Nephron (organoid): ENCODE results near the gene PTGER2.

Source experiments
- H3K27ac Mint-ChIP-seq, 3 experiments: 2 replicates each; pipeline ENCODE4 v1.8.0; 2020; ENCODE audit warnings: mixed read lengths in 3 of 3, mild to moderate bottlenecking in 2 of 3, moderate library complexity in 1 of 3
- H3K27me3 Mint-ChIP-seq: 2 replicates; pipeline ENCODE4 v1.8.0; 2021; ENCODE audit warnings: low read depth, mild to moderate bottlenecking, moderate library complexity, mixed read lengths
- H3K36me3 Mint-ChIP-seq: 2 replicates; pipeline ENCODE4 v1.8.0; 2020; ENCODE audit warnings: low read depth, mixed read lengths
- H3K4me1 Mint-ChIP-seq: 2 replicates; pipeline ENCODE4 v1.8.0; 2020; ENCODE audit warnings: mixed read lengths
- H3K4me3 Mint-ChIP-seq, 3 experiments: 2 replicates each; pipeline ENCODE4 v1.8.0; 2020; ENCODE audit warnings: mild to moderate bottlenecking in 3 of 3, mixed read lengths in 3 of 3, moderate library complexity in 2 of 3
- H3K9me3 Mint-ChIP-seq: 2 replicates; pipeline ENCODE4 v1.8.0; 2020; ENCODE audit warnings: mixed read lengths
- CTCF ChIP-seq, 3 experiments: fragments of 200-600 bp; sonication (generic); IDR thresholded peaks; one replicate each; pipeline ENCODE4 v1.5.0; 2021; ENCODE audit warnings: antibody characterized with exemption in 3 of 3; ENCODE audit not compliant: unreplicated experiment in 3 of 3

PTGER2 gene

DNA sequence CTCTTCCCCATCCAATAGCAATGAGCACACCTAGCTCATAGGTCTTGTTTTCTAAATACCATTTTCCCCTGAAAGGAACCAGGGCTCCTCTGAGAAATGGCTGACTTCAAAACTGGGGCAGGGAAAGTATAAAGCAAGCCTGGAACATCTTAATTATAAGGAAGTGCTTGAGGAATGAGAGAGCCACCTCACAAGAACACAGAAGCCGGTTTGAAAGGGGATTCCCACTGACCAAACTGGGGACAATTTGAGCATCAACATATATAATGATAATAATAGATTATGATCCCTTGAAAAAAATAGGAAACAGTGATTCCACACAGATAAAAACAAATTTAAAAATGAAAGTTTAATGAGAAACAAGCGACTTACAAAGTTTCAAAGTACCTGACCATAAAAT lies 22.1 kb downstream of the PTGER2 start:
- no peak for TF ChIP-seq CTCF (IDR thresholded peaks at IDR 0.05; ENCODE audit: unreplicated experiment in 3 of 3)
- H3K27ac Mint-ChIP-seq = no peak overlapping the region
- H3K27me3 Mint-ChIP-seq = peaks cover 7% of the 10 kb centered on the region
- H3K4me3 Mint-ChIP-seq = no peak overlapping the region
- peaks cover 16% of the 10 kb centered on the region for H3K4me1 Mint-ChIP-seq
- no peaks in the 10 kb centered on the region for H3K9me3 Mint-ChIP-seq
- no peaks in the 10 kb centered on the region for H3K36me3 Mint-ChIP-seq

DNA sequence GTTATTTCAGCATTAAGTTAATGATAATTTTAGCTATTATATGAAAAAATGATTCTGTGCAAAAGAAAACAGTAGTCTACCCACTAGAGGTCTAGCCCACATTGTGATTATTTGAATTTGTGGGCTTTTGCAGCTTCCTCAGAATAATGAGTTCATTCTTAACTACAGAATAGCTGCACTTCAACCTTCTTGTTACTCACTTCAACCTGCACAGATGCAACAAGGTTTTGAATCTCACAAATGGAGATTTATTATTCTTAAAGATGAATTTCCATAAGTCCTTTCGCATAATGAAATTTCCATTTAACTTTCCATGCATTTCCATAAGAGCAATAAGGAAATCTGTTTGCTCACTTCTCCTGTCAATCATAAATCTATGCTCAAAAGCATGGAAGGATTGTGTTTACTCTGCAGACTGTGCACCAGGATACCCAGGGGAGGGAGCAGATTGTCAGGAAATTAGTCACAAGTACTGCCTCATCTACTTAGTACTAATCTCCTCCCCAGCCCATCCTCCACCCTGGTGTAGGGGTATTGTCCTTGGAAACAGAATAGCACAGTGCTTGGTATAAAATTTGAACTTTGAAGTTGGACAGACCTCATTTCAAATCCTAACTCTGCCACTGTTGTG lies 24.1 kb downstream of the PTGER2 start:
- Mint-ChIP-seq H3K4me3 (no peak overlapping the region), H3K4me1 (peaks cover 12% of the 10 kb centered on the region)

GRCh38 chr14:52339262-52339661 lies 25.1 kb downstream of the PTGER2 start:
- H3K27me3 Mint-ChIP-seq = peaks cover 7% of the 10 kb centered on the region
- H3K9me3 Mint-ChIP-seq = peaks cover 2% of the 10 kb centered on the region
- H3K4me1 Mint-ChIP-seq = peaks cover 6% of the 10 kb centered on the region
- no peak for TF ChIP-seq CTCF (IDR thresholded peaks at IDR 0.05; ENCODE audit: unreplicated experiment in 3 of 3)
- H3K36me3 Mint-ChIP-seq = no peaks in the 10 kb centered on the region
- H3K4me3 Mint-ChIP-seq = no peak overlapping the region
- H3K27ac Mint-ChIP-seq = no peak overlapping the region

More for the DNA sequence above, 24.1 kb downstream of the PTGER2 start:
- TF ChIP-seq CTCF (IDR thresholded peaks at IDR 0.05; ENCODE audit: unreplicated experiment in 3 of 3) = no peak
- Mint-ChIP-seq H3K9me3 (no peaks in the 10 kb centered on the region), H3K27me3 (peaks cover 7% of the 10 kb centered on the region), H3K27ac (no peak overlapping the region), H3K36me3 (no peaks in the 10 kb centered on the region)

DNA sequence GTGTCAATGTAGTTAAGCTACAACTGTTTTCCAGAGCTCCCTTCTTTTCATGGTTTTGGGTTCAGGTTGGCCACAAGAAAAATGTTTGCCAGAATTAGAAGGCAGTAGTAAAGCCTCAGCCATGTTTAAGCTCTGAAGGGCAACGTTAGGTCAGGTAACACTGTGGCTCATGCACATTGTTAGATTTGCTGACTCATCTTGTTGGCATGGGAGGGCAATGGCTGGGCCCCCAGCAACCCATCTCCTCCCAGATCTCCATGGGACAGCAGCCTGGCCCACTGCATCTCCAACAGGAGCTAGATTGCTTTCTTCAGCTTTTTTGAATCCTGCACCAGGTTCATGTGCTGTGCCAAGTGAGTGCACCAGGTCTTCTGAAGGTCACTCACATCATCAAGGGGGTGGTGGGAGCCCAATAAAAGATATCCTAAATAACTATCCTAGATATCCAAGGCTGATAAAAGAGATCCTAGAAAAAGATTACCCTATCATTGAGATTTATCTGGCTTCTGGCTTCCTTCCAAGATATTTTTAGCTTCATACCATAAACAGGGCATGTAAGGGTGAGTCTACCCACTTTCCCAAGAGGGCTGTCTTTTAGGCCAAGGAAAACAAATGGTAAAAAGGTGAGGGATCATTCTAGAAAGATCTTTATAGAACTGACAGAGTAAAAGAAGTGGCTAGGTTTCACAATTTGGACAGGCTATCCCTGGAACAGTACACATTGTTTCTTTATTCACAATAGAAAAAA lies 28.9 kb downstream of the PTGER2 start:
- peaks cover 10% of the 10 kb centered on the region for H3K4me1 Mint-ChIP-seq

GRCh38 chr14:52346778-52347177 lies 32.7 kb downstream of the PTGER2 start:
- Mint-ChIP-seq H3K27me3 (peaks cover 4% of the 10 kb centered on the region), H3K36me3 (peaks cover 3% of the 10 kb centered on the region), H3K4me3 (no peak overlapping the region), H3K27ac (no peak overlapping the region), H3K4me1 (peaks cover 36% of the 10 kb centered on the region), H3K9me3 (peaks cover 7% of the 10 kb centered on the region)
- no peak for TF ChIP-seq CTCF (IDR thresholded peaks at IDR 0.05; ENCODE audit: unreplicated experiment in 3 of 3)

More for the DNA sequence above, 28.9 kb downstream of the PTGER2 start:
- H3K27ac Mint-ChIP-seq = peak overlapping the region in 2 of 3 experiments; percentile 17 to 19
- peaks cover 3% of the 10 kb centered on the region for H3K36me3 Mint-ChIP-seq
- TF ChIP-seq CTCF (IDR thresholded peaks at IDR 0.05; ENCODE audit: unreplicated experiment in 3 of 3) = no peak
- H3K9me3 Mint-ChIP-seq = peaks cover 7% of the 10 kb centered on the region
- H3K4me3 Mint-ChIP-seq = no peak overlapping the region
- H3K27me3 Mint-ChIP-seq = peaks cover 4% of the 10 kb centered on the region
